OCI-LY7 (cell line): Measurements from ENCODE around the gene SDCBP2. TPM values are rescaled to one million over a fixed set of nuclear protein-coding genes. Genes with fewer than 3 reads are reported as not detected.

Experiments used
- BruUV-seq: library from RNA; stranded (reverse); fragments of 400-500 nt; replicated peaks from 2 replicates; lab custom pipeline; 2021; lab: Mats Ljungman, UMichigan
- CTCF ChIA-PET: fragments of 300-600 bp; sonication (Branson Sonifier 250); formaldehyde crosslinking; loops from one replicate; lab custom pipeline; 2022; ENCODE audit warnings: antibody characterized with exemption; ENCODE audit not compliant: unreplicated experiment; lab: Charles Lee
- POLR2A ChIA-PET: fragments of 300-600 bp; sonication (Branson Sonifier 250); formaldehyde crosslinking; loops from one replicate; lab custom pipeline; 2022; ENCODE audit warnings: antibody characterized with exemption; lab: Charles Lee
- DNase-seq: peaks from one replicate; pipeline ENCODE4 v3.0.0-alpha.2; 2015; ENCODE audit warnings: low spot score
- H2AFZ ChIP-seq: fragments of 200-600 bp; sonication (generic), shearing (Covaris generic); 2 replicates; pipeline ENCODE4 v1.6.1; 2014; ENCODE audit warnings: mild to moderate bottlenecking, antibody characterized with exemption, low read length, moderate library complexity
- H3K27ac ChIP-seq: fragments of 200-600 bp; sonication (generic); 2 replicates; pipeline ENCODE4 v1.5.1; 2014; ENCODE audit warnings: mixed run types, low read depth, mild to moderate bottlenecking, moderate library complexity, low read length, inconsistent platforms; ENCODE audit not compliant: poor library complexity, severe bottlenecking
- H3K36me3 ChIP-seq: fragments of 200-600 bp; sonication (generic); 2 replicates; pipeline ENCODE4 v1.6.1; 2014; ENCODE audit warnings: mild to moderate bottlenecking, antibody characterized with exemption, low read length, moderate library complexity, mixed read lengths; ENCODE audit not compliant: insufficient read depth
- H3K4me1 ChIP-seq: fragments of 200-600 bp; sonication (generic); 2 replicates; pipeline ENCODE4 v1.5.1; 2014; ENCODE audit warnings: mild to moderate bottlenecking, low read length; ENCODE audit not compliant: insufficient read depth, poor library complexity, severe bottlenecking
- H3K4me2 ChIP-seq: fragments of 200-600 bp; sonication (generic); 2 replicates; pipeline ENCODE4 v1.6.1; 2014; ENCODE audit warnings: mild to moderate bottlenecking, low read length
- H3K4me3 ChIP-seq: fragments of 200-600 bp; sonication (generic); 2 replicates; pipeline ENCODE4 v1.5.1; 2014; ENCODE audit warnings: mild to moderate bottlenecking, low read depth, low read length; ENCODE audit not compliant: poor library complexity, severe bottlenecking
- H3K79me2 ChIP-seq: fragments of 200-600 bp; sonication (generic); 2 replicates; pipeline ENCODE4 v1.6.1; 2016; ENCODE audit warnings: low read depth, mild to moderate bottlenecking, low read length, moderate library complexity, mixed read lengths; ENCODE audit not compliant: insufficient read depth
- H3K9me2 ChIP-seq: fragments of 200-600 bp; sonication (generic); 2 replicates; pipeline ENCODE4 v1.6.1; 2016; ENCODE audit warnings: mild to moderate bottlenecking, low read length, mixed read lengths; ENCODE audit not compliant: insufficient read depth
- H3K9me3 ChIP-seq: fragments of 200-600 bp; sonication (generic); 2 replicates; pipeline ENCODE4 v1.6.1; 2014; ENCODE audit warnings: mild to moderate bottlenecking, mixed run types, low read length, mixed read lengths
- H4K20me1 ChIP-seq: fragments of 200-600 bp; sonication (generic); 2 replicates; pipeline ENCODE4 v1.6.1; 2014; ENCODE audit warnings: mild to moderate bottlenecking, antibody characterized with exemption, low read length, moderate library complexity, mixed read lengths; ENCODE audit not compliant: insufficient read depth
- EZH2phosphoT487 ChIP-seq: fragments of 200-600 bp; sonication (generic); IDR thresholded peaks from 2 replicates; pipeline ENCODE4 v1.6.1; 2018; ENCODE audit warnings: low read depth, borderline replicate concordance, mild to moderate bottlenecking, mixed run types, antibody characterized with exemption, low read length, moderate library complexity, mixed read lengths
- intact Hi-C: fragments of 100-400 bp; cut with micrococcal nuclease; formaldehyde crosslinking; loops from one replicate; pipeline ENCODE4 v1.10.0; 2022; ENCODE audit not compliant: unreplicated experiment
- total RNA-seq, 2 experiments: library from RNA; depleted of rRNA in 1 of 2; stranded (reverse); fragments of >200 nt in 1 of 2; shearing (Covaris generic) in 1 of 2; gene quantifications; 2 replicates each; pipeline ENCODE4 v1.2.3, GENCODE V29; 2014 to 2022
- TF ChIP-seq, protein P1 (sequence below): fragments of 200-600 bp; sonication (generic); conservative IDR thresholded peaks from 2 replicates; pipeline ENCODE4 v1.5.1; 2014; ENCODE audit warnings: mild to moderate bottlenecking, antibody characterized with exemption, low read length, moderate library complexity, mixed read lengths

The SDCBP2 gene
- total RNA-seq, 2 experiments from 2014 or later = 1.8 to 2.6 TPM

DNA sequence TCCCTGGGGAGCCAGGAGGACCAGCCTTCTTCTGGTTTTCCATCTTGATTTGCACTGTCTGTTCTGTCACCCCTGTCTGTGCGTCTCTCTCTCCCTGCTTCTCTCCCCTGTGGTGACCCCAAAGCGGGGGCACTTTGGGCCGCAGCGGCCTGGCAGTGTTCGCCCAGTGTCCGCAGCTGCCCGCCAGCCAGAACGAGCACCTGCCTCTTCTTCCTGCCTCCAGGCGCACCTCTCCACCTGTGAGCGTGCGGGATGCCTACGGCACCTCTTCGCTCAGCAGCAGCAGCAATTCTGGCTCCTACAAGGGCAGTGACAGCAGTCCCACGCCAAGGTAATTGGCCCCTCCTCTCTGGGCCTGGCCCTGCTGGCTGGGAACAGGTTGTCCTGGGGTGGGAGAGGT is 32.0 kb downstream of the SDCBP2 start:
- no peaks in the 10 kb centered on the region for H3K36me3 ChIP-seq
- no peak for DNase-seq
- intact Hi-C loops = no loop called here
- ChIA-PET POLR2A (interaction anchor here (0.6 kb wide), 1 partner anchor 11 kb away, joined by 4 read pairs; no protein-coding TSS in a partner anchor), CTCF (no interaction called here)
- TF ChIP-seq, protein P1, sequence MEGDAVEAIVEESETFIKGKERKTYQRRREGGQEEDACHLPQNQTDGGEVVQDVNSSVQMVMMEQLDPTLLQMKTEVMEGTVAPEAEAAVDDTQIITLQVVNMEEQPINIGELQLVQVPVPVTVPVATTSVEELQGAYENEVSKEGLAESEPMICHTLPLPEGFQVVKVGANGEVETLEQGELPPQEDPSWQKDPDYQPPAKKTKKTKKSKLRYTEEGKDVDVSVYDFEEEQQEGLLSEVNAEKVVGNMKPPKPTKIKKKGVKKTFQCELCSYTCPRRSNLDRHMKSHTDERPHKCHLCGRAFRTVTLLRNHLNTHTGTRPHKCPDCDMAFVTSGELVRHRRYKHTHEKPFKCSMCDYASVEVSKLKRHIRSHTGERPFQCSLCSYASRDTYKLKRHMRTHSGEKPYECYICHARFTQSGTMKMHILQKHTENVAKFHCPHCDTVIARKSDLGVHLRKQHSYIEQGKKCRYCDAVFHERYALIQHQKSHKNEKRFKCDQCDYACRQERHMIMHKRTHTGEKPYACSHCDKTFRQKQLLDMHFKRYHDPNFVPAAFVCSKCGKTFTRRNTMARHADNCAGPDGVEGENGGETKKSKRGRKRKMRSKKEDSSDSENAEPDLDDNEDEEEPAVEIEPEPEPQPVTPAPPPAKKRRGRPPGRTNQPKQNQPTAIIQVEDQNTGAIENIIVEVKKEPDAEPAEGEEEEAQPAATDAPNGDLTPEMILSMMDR = no peak
- no peak for TF ChIP-seq EZH2phosphoT487
- no peaks in the 10 kb centered on the region for H3K9me2 ChIP-seq
- H4K20me1 ChIP-seq = no peaks in the 10 kb centered on the region
- H3K4me3 ChIP-seq = no peak overlapping the region
- H3K79me2 ChIP-seq = no peaks in the 10 kb centered on the region
- no peaks in the 10 kb centered on the region for H3K4me1 ChIP-seq
- no peaks in the 10 kb centered on the region for H3K9me3 ChIP-seq
- H3K4me2 ChIP-seq = no peak overlapping the region
- H3K27ac ChIP-seq = no peak overlapping the region
- no peak overlapping the region for H2AFZ ChIP-seq
- no TSS peak for BruUV-seq

DNA sequence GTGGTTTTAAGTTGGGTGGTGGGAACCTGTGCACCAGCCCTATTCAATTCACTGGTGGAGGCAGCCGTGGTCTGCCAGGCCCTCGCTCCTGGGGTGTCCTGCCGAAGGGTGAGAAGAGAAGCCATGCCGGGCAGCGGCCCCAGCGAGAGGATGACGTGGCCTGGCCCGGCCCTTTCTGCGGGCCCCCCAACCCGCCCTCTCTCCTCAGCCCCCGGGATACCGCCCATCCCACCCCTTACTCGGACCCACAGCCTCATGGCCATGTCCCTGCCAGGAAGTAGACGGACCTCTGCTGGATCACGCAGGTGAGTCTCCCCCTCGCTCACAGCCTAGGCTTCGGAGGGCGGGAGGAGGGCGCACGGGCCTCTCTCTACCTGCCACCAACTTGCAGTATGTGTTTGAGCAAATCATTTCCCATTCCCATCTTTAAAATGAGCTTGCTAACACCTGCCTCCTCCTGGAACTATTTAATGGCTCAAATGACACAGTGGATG is 32.8 kb downstream of the SDCBP2 start:
- intact Hi-C loops = no loop called here
- ChIA-PET POLR2A (interaction anchor here (0.6 kb wide), 1 partner anchor 10 kb away, joined by 4 read pairs; no protein-coding TSS in a partner anchor), CTCF (no interaction called here)
- Histone ChIP-seq H3K9me3 (no peaks in the 10 kb centered on the region), H3K27ac (no peak overlapping the region), H3K4me1 (no peaks in the 10 kb centered on the region), H3K9me2 (no peaks in the 10 kb centered on the region), H3K36me3 (no peaks in the 10 kb centered on the region), H3K4me3 (no peak overlapping the region), H3K4me2 (no peak overlapping the region), H3K79me2 (no peaks in the 10 kb centered on the region), H2AFZ (no peak overlapping the region), H4K20me1 (no peaks in the 10 kb centered on the region)
- no TSS peak for BruUV-seq
- no peak for DNase-seq
- no peak for TF ChIP-seq EZH2phosphoT487
- TF ChIP-seq, protein P1 = no peak

DNA sequence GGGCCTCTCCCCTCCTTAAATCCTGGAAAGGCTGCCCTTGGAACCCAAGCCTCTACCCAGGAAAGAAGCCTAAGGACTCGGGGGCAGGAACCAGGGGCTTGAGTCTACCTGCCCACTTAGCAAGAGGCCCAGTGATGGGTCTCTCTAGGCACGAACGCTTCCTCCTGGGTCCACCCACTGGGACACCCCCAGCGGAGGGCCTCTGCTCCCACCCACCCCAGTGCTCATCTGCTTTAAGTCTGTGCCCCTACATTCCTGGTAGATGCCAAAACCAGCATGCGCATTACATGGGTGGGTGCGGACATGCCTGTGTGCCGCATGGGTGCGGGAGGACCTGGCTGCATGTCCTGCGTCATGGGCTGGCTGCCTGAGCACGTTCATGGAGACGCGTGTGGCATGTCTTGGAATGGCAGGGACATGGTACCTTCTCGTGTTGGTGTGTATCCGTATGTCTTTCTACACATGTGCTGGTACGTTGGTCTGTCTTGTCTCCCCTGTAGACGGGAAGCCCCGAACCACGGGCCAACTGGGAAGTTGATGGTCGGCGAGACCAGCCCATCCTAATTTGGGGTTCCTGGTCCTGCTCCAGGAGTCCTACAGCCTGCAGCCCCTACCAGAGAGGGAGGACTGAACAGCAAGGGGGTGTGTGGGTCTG is 33.5 kb downstream of the SDCBP2 start:
- no peaks in the 10 kb centered on the region for H3K4me1 ChIP-seq
- H2AFZ ChIP-seq = no peak overlapping the region
- H3K79me2 ChIP-seq = no peaks in the 10 kb centered on the region
- ChIA-PET CTCF (no interaction called here), POLR2A (no interaction called here)
- H3K9me3 ChIP-seq = no peaks in the 10 kb centered on the region
- no peak overlapping the region for H3K4me3 ChIP-seq
- H3K36me3 ChIP-seq = no peaks in the 10 kb centered on the region
- BruUV-seq = no TSS peak
- no peaks in the 10 kb centered on the region for H3K9me2 ChIP-seq
- TF ChIP-seq EZH2phosphoT487 = no peak
- TF ChIP-seq, protein P1 = no peak
- no peaks in the 10 kb centered on the region for H4K20me1 ChIP-seq
- intact Hi-C loops = no loop called here
- DNase-seq = no peak
- H3K27ac ChIP-seq = no peak overlapping the region
- no peak overlapping the region for H3K4me2 ChIP-seq
